CD4-positive, alpha-beta T cell treated with Interleukin-4 for 4 hours (primary cell): ENCODE results near the gene ITGB1.

ENCODE experiments used
- DNase-seq: peaks from one replicate; pipeline ENCODE4 v3.0.0-alpha.2; 2020

The ITGB1 gene

DNA sequence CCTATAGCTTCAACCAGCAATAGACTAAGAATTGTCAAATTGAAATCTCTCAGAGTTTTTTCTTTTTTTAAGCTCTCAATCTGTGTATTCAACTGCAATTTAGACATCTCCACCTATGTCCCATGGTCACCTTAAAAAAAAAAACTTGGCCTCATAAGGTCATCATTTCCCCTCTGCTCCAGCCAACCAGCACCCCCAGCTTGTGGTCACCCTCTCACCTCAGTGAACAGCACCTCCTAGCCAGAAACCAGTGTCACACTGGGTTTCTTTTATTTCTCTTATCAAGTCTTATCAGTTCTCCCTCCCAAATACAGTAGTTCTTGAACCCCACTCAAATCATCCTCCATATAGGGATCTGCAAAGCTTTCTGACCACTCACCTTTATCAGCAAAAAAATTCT lies 4.0 kb downstream of the ITGB1 start:
- DNase-seq: peak; percentile 38

DNA sequence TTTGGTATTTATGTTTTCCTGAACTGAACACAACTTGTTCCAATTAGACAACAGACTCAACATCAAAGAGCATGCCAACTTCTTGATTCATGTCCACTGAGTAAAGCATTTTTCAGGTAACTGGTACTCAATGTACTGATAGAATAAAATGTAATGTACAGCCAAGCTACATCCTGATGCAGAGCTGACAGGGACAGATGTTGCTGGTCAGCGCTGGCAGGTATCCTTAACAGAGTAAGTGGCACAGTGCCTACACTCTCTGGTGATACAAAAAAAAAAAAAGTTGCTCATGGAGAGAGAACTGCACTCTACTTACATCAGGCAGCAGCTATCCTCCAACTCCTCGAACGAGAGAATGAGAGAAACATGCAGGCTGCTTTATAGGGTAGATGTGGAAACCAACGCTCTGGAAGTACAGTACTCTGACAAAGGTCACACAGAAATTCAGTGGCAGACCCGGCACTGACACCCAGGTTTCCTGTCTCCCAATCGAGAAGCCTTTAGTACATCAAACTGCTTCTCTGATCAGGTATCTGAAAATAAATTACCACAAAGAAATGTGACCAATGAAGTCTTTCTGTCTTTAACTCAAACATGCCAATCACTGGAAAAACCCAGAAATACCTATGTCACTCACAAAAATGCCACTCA lies 4.6 kb downstream of the ITGB1 start:
- DNase-seq: peak; percentile 40

DNA sequence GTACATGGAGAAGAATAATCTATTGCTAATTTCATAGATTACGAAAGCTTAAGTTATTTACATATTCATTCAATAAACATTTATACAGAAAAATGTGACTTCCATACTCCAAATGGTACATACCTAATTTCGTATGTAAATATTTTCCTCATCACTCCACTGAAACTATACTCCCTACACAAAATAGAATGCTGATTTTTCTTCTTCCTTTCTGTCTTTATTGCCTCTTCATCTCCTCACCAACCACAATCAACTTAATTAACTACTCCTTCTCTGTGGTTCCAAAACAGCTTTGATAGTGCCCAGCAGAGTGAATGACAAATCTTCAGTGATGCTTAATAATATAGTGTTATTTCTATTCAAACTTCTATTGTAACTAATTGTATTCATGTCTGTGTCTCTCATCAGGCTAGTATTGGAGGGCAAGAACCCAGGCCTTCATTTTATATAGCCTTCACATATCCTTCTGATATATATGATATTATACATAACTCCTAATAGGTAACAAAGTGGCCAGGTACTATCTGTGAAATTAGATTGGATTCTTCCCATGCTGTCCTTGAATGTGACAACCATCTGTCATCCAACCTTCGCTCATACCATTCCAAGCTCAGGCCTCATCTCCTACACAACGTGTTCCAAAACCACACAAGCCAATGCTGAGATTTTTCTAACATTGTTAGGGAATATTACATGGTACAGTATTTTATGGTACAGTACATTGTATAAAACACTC lies 5.3 kb downstream of the ITGB1 start:
- no peak for DNase-seq

DNA sequence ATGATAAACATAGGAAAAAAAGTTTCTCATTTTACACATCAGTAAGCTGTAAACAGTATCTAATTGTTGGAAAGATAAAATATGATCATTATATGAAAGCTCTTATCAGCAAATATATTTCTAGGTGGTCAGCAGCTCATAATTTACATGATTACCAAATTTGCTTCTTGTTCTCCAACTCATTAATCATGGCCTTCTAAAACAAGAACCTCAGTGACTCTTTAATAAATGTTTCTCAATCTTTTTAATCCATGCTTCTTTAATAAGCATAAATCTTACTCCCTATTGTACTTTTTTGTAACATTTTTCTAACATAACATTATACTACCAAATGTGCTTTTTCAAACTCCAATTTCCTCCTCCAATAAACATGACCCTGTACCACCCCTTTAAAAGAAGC lies 5.9 kb downstream of the ITGB1 start:
- no peak for DNase-seq

DNA sequence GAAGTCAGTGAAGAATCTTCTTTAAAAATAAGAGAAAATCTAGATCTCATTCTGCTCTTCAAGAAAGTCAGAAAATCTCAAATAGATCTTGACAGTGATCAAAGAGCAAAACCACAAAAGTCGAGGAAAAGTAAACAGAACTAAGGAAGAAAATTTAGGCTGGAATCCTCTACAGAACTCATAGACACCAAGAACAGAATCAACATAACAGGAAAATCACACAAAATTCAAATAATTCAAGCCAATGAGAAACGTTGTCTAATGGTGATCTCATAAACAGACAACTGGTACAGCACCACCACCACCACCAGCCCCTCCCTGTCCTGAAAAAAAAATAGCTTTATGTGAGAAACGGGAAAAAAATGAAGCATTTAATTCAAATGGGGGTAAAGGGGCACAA lies 6.9 kb downstream of the ITGB1 start:
- DNase-seq: no peak

DNA sequence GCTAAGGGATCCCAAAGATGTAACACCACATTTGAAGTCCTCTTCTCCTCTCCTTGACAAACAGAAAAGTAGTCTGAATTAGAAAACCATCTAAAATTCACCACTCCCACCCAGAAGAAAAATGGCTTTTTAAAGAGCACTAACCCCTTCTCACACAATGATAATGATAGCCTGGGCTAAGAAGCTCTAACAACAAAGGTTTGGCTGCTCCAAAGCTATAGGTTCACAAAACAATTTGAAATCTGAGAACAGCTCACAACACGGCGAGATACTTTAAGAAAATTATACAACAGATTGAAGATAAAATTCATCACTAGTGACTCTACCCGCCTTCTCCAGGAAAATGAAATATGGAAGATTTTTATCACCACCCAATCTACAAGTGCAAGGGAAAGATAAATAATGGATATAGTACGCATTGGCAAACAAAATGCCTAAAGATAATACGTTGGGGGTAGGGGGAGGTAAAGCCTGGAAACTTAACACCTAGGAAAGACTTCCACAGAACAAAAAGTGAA lies 7.4 kb downstream of the ITGB1 start:
- DNase-seq: no peak

DNA sequence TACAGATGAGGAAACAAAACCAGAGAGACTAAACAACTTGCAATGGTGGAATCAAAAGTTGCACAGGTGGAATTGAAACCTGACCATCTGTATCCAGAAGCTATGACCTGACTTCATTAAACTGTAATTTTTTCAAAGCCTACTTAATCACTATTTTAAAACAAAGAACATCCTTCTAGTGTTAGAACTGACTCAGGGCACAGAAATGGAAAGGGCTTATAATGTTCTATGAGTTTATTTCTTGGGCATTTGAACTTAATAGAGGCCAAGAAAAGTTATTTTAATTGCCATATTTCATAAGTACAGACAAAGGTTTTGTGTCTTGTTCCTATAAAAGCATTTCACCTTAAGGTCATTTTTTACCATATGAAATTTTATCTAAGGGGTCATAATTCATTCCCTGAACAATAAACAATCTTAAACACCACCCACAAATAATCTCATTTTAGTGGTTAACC lies 8.8 kb downstream of the ITGB1 start:
- DNase-seq: no peak

DNA sequence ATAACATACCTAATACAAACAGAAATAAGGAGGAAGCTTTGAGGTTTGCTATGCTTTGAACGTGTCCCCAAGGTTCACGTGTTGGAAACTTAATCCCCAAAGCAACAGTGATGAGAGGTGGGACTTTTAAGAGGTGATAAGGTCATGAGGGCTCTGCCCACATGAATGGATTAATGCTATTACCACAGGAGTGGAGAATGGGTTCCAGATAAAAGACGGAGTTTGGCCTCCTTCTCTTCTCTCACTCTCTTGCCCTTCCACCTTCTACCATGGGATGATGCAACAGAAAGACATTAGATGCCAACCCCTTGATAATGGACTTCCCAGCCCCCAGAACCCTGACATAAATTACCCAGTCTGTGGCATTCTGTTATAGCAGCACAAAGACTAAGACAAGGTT lies 9.6 kb downstream of the ITGB1 start:
- peak; percentile 37 for DNase-seq

DNA sequence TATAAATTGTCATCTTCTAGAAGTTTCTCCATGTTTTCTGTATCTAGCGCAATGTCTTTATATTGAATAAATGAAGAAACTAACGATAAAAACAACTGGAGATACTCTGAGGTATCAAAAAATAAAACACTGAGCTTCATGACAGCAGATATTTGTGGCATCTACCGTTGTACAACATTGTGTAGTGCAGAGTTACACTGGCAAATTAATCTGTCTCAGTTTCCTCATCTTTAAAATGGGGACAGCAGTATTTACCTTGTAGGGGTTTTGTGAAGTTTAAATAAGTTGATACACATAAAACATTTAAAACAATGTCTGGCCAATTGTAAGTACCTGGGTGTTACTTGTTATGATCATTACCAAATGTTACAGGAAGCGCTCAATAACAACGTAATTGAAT lies 10.4 kb downstream of the ITGB1 start:
- DNase-seq: no peak

DNA sequence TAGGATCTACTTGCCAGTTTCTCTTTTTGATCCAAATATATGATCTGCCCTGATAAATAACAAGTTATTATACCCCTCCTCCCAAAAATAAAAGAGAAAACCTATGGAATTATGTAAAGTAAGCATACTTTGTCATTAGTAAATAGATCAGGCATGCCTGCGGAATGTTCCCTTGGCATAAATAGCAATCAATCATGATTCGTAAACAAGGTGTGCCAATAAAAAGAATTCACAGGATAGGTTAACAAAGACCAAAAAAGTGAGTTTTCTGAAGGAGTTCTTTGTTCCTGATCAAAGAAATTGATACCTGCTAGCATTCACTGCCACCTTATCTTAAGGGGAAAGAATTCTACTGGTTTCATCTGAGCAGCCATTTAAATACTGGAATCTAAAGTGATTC lies 11.9 kb downstream of the ITGB1 start:
- DNase-seq: no peak

DNA sequence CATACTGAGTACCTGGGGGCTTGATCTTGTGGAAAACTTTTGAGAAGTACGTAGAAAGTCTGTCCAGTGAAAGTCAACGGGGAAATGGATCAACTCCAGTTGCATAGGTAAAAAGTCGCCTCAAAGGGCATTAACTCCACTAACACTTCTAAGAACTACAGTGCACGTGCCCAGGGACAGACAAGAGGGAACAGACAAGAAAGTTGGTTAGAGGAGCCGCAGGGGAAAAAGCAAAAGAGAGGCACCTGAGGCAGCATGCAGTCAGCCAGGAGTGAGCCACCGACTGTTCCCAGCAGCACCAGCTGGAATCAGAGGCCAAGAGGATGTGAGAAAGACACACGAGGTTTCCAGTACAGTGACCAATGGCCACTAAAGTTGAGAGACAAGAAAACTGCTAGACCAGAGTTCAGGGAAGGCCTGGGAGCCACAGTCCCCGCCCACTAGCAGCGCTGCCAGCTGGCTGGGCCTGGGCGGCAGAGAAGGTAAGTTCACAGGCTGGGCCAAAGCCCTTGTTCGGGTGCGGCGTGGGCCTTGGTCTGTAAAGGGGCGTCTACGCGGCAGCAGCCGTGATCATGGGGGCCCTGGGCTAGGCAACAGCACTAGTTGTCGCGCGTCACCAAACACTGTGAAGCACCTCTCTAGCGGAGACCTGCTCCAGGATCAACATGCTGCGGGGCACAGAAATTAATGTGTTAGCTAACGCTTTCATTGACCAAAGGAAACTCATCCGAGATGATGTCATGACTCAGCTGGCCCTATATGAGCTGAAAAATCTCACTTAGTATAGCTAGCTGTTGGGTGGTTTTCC lies 14.0 kb downstream of the ITGB1 start:
- no peak for DNase-seq

DNA sequence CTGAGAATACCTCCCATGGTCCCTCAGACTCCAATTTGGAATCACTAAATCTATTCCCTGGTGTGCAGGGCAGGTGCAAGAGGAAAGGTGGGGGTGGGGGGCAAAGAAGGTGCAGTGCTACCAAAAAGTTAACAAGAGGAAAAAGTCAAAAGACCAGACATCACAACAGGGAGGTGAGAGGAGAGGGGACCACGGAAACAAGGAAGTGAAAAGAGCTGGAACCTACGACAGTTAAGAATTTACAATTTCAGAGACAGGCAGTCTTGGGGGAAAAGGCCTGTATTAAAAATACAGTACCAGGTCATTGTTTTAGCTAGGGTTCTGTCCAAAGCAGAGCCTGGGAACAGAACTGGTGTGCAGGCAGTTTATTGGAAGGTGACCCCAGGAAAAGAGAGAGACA lies 14.6 kb downstream of the ITGB1 start:
- no peak for DNase-seq

DNA sequence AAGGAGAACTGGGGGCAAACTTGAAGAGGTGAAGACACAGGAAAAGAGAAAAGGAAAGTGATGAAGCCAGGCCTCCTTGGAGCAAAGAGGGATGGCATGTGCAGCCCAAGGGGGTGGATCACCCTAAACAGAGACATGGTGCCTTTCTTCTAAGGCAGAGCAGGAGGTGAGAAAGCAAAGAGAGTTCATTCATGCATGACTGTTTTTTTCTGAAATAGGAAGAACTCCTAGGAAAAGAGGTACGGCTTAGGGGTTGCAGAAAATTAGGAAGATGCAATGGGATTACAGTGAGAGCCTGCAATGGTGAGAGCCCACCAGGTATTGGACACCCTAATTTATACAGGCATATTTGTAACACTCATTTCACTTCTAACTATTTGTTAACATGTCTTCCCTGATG lies 15.9 kb downstream of the ITGB1 start:
- no peak for DNase-seq

DNA sequence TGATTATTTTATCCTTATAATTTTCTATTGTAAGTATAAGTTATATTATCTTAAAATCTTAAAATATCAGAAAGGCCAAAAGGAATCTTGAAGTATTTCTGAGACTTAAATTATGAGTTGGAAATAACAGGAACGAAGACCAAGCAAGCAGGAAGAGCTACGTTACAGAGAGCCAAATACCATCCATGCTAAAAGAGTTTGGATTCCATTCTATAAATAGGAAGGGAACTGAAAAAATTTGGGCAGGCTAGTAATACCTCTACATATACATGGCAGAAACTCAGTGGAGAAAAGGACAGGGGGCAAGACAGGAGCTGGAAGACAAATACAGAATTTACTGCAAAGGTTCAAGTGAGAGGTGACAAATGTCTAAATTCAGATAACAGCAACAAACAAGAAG lies 16.7 kb downstream of the ITGB1 start:
- no peak for DNase-seq

DNA sequence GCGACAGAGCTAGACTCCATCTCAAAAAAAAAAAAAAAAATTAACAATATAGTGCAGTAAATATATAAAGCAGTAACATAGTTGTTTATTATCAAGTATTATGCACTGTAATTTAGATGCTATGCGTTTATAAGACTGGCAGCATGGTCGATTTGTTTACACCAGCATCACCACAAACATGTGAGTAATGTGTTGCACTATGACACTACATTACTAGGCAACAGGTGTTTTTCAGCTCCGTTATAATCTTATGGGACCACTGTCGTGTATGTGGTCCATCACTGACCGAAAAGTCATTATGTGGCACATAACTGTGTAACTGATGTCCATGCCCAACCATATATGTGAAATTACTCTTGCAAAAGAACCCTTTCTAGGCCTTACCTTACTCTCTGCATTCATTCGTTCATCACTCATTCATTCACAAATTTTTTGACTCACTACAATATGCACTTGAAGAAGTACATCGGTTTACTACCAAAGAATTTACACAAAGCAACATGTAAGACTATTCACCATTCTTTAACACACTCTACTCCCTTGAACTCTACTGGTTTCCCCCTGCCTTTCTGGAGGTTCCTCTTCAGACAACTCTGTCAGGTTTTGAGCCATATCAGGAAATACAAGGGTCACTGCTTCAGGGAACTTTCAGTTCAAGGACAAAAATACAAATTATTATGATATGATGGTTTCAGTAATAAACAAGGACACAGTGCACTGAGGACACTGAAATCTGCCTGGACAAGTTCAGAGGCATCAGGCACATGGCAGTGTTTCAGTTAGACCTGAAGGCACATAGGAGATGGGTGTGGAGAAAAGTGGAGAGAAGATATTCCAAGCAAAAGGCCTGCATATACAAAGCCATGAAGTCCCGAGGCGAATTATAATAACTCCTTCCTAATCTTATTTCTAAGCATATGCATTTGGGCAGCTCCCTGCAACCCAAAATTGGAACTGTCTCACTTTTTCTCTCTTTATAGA lies 17.4 kb downstream of the ITGB1 start:
- no peak for DNase-seq

DNA sequence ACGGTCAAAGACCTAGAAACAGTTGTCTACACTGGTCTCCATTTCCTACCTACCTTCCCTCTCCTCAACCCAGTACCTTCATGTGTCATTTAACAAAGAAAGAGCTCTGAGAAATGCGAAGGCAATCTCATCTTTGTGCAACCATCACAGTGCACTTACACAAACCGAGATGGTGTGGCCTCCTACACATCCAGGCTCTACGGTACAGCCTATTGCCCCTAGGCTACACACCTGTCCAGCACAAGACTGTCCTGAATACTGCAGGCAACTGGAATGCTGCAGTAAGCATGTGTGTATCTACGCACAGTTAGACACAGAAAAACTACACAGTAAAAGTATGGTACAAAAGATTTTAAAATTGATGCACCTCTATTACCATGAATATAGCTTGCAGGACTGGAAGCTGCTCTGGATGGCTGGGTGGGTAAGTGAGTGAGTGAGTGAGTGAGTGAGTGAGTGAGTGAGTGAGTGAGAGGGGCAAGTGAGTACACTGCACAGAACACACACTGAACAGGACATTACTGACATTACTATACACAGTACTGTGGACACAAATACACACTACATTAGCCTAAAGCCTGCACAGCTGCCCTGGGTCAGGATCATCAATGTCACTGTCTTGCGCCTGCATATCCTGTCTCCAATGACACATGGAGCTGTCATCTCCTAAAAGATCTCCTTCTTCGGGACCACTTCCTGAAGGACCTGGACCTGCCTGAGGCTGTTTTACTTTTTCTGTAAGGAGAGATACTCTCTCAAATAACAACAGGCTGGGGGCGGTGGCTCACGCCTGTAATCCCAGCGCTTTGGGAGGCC lies 18.5 kb downstream of the ITGB1 start:
- no peak for DNase-seq

DNA sequence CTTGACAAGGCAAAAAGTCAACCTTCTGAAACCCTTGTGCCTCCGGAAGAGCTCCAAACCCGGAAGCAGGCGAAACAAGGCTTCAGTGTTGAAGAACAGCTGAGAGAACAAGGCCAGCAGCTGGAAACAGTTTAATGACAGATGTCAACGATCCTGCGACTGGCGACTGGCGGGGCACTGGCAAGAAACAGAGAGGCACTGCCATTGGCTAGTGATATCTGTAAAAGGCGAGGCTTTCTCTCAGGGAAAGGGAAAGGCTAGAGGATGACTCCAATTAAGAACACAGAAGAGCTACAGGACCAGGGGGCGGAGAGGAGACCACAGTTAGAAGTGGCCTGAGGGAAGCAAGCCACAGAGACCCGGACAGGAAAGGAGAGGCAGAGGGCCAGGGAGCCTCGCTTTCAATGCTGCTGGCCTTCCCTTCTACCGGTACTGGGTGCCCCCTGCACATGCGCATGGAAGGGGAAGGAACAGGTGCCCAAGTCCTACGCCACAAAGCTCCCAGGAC lies 19.4 kb downstream of the ITGB1 start:
- DNase-seq: no peak

DNA sequence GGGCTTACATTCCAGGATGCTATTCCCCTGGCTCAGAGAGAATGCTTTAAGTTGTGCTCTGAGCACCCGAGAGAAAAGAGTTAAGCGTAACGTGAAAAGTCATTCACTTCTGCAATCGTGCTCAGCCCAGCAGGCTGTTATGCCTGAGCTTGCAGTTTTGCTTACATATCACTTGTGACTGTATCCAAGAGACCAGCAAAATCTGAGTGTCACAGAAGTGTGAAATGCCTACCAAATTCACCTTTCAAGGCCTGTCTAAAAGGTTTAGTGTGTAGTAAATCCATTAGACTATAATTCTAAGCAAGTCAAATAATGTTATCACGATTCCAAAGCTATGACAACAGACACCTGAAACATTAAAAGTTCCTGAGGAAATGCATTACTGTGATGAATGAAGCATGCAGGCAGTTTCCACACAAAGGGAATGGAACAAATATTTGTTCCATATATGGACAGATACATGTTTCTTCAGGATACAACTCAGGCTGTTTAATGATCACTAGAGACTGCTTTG lies 20.1 kb downstream of the ITGB1 start:
- DNase-seq: no peak

DNA sequence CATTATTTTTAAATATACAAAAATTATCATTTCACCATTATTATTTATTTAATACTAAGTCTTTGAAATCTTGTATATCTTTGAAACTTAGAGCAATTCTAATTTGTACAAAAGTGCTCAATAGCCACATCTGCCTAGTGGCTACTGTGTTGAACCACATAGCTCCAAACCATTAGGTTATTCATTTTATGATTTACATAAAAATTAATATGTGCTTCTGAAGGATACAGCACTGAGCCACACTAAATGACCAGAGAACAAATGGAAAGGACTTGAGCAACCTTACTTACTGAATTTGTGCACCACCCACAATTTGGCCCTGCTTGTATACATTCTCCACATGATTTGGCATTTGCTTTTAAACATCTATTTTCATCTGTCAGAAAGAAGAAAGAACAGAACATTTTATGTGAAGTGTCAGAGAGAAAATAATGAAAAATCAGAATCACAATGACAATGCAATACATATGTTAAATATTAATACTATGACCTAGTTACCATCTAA lies 25.8 kb downstream of the ITGB1 start:
- DNase-seq: no peak

DNA sequence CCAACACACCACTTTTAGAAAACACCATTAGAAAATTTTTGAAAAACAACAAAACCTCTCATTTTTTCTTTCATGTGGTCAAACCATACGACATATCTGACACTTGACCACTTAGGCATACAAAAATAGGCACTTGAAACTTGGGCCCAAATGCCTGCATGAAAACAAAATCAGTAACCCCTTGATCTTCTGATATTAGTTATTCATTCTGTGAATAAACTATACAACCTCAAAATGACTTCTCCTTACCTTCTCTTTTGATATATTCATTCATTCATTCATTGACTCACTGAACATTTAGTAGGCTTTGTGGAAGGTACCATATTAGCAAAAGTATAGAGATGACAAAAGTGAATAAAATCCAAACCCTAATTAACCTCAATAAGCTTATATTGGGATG lies 26.4 kb downstream of the ITGB1 start:
- DNase-seq: no peak

DNA sequence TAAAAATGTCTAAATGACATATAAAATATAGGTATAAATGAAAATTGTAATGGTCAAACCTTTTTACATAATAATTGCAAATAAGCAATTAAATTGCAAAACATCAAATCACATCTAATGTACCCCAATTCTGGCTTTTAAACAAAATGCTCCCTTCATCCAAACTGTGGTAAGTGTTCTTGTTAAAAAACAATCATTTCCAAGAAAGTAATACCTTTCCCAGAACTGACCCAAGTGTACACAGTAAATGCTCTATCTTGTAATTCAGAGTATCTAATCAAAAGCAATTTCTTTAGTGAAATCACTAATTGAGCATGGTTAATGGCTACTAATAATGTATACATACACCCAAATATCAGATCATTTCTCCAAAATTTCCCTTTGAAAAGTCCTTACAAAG lies 28.0 kb downstream of the ITGB1 start:
- no peak for DNase-seq
